HepG2 (cell line): Measurements from ENCODE around the gene FRMD8. TPM values are rescaled to one million over a fixed set of nuclear protein-coding genes. Genes with fewer than 3 reads are reported as not detected.

Experiments
- KDM1A ChIP-seq: IDR thresholded peaks from 2 replicates; pipeline ENCODE4 v1.6.1; 2016; ENCODE audit warnings: missing compliant biosample characterization
- MAF1 ChIP-seq: sonication (generic); formaldehyde crosslinking; IDR thresholded peaks from 2 replicates; pipeline ENCODE4 v1.5.0; 2020; ENCODE audit warnings: missing genetic modification reagents, borderline replicate concordance
- NKX3-1 ChIP-seq: sonication (generic); formaldehyde crosslinking; IDR thresholded peaks from 2 replicates; pipeline ENCODE4 v1.5.0; 2020; ENCODE audit warnings: missing genetic modification reagents
- PAX8 ChIP-seq: sonication (generic); formaldehyde crosslinking; IDR thresholded peaks from 2 replicates; pipeline ENCODE4 v1.8.0; 2022; ENCODE audit warnings: mild to moderate bottlenecking, missing genetic modification reagents, borderline replicate concordance
- SMAD9 ChIP-seq: sonication (generic); formaldehyde crosslinking; IDR thresholded peaks from 2 replicates; pipeline ENCODE4 v1.5.1; 2020; ENCODE audit warnings: mild to moderate bottlenecking, missing genetic modification reagents
- ZMYM4 ChIP-seq: sonication (generic); formaldehyde crosslinking; IDR thresholded peaks from 2 replicates; pipeline ENCODE4 v1.8.1; 2023; ENCODE audit warnings: mild to moderate bottlenecking, missing genetic modification reagents
- ZNF207 ChIP-seq: fragments of 450-650 bp; IDR thresholded peaks from 2 replicates; pipeline ENCODE4 v1.6.1; 2016; ENCODE audit warnings: antibody characterized with exemption, borderline replicate concordance
- ZNF556 ChIP-seq: sonication (generic); formaldehyde crosslinking; IDR thresholded peaks from 2 replicates; pipeline ENCODE4 v1.4.0; 2020; ENCODE audit warnings: mild to moderate bottlenecking, missing genetic modification reagents, borderline replicate concordance
- ZNF557 ChIP-seq: sonication (generic); formaldehyde crosslinking; IDR thresholded peaks from 2 replicates; pipeline ENCODE4 v1.4.0; 2020; ENCODE audit warnings: missing genetic modification reagents
- ZNF670 ChIP-seq: sonication (generic); formaldehyde crosslinking; IDR thresholded peaks from 2 replicates; pipeline ENCODE4 v1.8.0; 2022; ENCODE audit warnings: mild to moderate bottlenecking, missing genetic modification reagents, borderline replicate concordance
- ZNF746 ChIP-seq: sonication (generic); formaldehyde crosslinking; IDR thresholded peaks from 2 replicates; pipeline ENCODE4 v1.8.0; 2022; ENCODE audit warnings: mild to moderate bottlenecking, missing genetic modification reagents
- polyA plus RNA-seq, 8 experiments: library from polyadenylated mRNA; depleted of rRNA in 3 of 8; stranded (reverse) in 7 of 8; unstranded in 1 of 8; fragments of >200 nt; fragmentation: Illumina TruSeq in 4 of 8; extraction: Trizol in 4 of 8; gene quantifications; 2 replicates each; pipeline versions ENCODE4 v1.2.1 to v1.2.3, GENCODE V29; 2011 to 2016; ENCODE audit warnings: low read depth in 4 of 8, missing spikeins in 1 of 8, mixed read lengths in 1 of 8; ENCODE audit not compliant: insufficient read depth in 1 of 8
- total RNA-seq, 5 experiments: library from RNA; depleted of rRNA; stranded (reverse); fragments of >200 nt; fragmentation: Illumina TruSeq; extraction: Trizol; gene quantifications; 2 replicates each; pipeline ENCODE4 v1.2.3, GENCODE V29; 2016; ENCODE audit warnings: low read depth in 1 of 5
- TF ChIP-seq, protein P1 (sequence below): sonication (generic); formaldehyde crosslinking; conservative IDR thresholded peaks from 2 replicates; pipeline ENCODE4 v1.8.0; 2022; ENCODE audit warnings: mild to moderate bottlenecking, moderate library complexity, missing genetic modification reagents
- TF ChIP-seq, protein P2 (sequence below): sonication (generic); formaldehyde crosslinking; IDR thresholded peaks from 2 replicates; pipeline ENCODE4 v1.5.1; 2020; ENCODE audit warnings: missing genetic modification reagents, mild to moderate bottlenecking, borderline replicate concordance
- TF ChIP-seq, protein P3 (sequence below), 2 experiments: fragments of 450-650 bp in 1 of 2; sonication (generic) in 1 of 2; formaldehyde crosslinking in 1 of 2; IDR thresholded peaks; 2 replicates each; pipeline versions ENCODE4 v1.6.1 to v1.8.0; 2016 to 2022; ENCODE audit warnings: antibody characterized with exemption in 1 of 2, mild to moderate bottlenecking in 1 of 2, missing genetic modification reagents in 1 of 2
- TF ChIP-seq, protein P4 (sequence below): sonication (generic); formaldehyde crosslinking; IDR thresholded peaks from 2 replicates; pipeline ENCODE4 v1.5.1; 2020; ENCODE audit warnings: mild to moderate bottlenecking, missing genetic modification reagents, borderline replicate concordance

Gene FRMD8
- total and polyA plus RNA-seq, 2 of the 13 experiments (the other 11 are each of a cell fraction or from before 2014, with no cell fraction given): 5.8 to 20.6 TPM

DNA sequence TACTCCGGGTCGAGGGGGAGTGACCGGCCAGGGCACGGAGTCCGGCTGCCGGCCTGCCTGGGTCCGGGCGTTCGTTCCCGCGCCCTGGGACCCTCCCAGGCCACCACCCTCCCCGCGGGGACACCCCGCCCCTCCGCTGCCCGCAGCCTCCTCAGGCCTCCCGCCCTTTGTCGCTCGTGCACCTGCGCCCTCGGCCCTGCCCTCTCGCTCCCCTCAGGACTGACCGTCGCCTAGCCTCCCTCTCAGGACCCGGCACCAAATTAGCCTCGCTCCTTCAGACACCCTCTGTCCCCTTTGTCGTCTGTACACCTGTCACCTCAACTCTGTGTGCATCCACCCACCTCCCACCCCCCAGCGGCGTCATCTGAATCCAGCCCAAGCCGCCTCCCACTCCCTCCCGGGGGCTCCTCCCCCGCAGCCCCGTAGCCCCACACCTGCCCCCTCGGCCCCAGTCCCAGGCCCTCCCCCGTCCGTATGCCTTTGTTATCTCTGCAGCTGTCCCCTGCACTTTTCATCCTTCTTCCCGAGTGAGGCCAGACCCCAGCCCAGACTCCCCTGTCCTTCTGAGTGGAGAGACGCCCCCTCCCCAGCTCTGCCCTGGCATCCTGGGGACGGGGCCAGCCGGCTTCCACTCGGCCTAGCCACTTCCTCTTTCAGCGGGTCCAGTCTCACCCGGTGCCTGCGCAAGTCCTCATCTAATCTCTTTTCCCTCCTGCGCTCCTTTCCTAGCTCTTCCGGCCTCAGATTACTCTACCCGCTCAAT is 31.2 kb upstream of the FRMD8 start (continued):
- TF ChIP-seq, protein P1, sequence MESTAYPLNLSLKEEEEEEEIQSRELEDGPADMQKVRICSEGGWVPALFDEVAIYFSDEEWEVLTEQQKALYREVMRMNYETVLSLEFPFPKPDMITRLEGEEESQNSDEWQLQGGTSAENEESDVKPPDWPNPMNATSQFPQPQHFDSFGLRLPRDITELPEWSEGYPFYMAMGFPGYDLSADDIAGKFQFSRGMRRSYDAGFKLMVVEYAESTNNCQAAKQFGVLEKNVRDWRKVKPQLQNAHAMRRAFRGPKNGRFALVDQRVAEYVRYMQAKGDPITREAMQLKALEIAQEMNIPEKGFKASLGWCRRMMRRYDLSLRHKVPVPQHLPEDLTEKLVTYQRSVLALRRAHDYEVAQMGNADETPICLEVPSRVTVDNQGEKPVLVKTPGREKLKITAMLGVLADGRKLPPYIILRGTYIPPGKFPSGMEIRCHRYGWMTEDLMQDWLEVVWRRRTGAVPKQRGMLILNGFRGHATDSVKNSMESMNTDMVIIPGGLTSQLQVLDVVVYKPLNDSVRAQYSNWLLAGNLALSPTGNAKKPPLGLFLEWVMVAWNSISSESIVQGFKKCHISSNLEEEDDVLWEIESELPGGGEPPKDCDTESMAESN (CRISPR knock-in tag): no peak
- TF ChIP-seq KDM1A (CRISPR knock-in tag) (no peak), ZNF207 (no peak), ZNF746 (CRISPR knock-in tag) (no peak), ZNF557 (no peak), ZNF670 (CRISPR knock-in tag) (no peak), ZNF556 (CRISPR knock-in tag) (no peak), PAX8 (CRISPR knock-in tag) (0 out of 2 replicates have a peak, but pooled peaks have one; percentile 41), MAF1 (CRISPR knock-in tag) (no peak), SMAD9 (no peak), ZMYM4 (CRISPR knock-in tag) (no peak), NKX3-1 (CRISPR knock-in tag) (no peak)
- TF ChIP-seq, protein P2, sequence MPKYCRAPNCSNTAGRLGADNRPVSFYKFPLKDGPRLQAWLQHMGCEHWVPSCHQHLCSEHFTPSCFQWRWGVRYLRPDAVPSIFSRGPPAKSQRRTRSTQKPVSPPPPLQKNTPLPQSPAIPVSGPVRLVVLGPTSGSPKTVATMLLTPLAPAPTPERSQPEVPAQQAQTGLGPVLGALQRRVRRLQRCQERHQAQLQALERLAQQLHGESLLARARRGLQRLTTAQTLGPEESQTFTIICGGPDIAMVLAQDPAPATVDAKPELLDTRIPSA (CRISPR knock-in tag): 0 out of 2 replicates have a peak, but pooled peaks have one; percentile 39
- TF ChIP-seq, protein P3, sequence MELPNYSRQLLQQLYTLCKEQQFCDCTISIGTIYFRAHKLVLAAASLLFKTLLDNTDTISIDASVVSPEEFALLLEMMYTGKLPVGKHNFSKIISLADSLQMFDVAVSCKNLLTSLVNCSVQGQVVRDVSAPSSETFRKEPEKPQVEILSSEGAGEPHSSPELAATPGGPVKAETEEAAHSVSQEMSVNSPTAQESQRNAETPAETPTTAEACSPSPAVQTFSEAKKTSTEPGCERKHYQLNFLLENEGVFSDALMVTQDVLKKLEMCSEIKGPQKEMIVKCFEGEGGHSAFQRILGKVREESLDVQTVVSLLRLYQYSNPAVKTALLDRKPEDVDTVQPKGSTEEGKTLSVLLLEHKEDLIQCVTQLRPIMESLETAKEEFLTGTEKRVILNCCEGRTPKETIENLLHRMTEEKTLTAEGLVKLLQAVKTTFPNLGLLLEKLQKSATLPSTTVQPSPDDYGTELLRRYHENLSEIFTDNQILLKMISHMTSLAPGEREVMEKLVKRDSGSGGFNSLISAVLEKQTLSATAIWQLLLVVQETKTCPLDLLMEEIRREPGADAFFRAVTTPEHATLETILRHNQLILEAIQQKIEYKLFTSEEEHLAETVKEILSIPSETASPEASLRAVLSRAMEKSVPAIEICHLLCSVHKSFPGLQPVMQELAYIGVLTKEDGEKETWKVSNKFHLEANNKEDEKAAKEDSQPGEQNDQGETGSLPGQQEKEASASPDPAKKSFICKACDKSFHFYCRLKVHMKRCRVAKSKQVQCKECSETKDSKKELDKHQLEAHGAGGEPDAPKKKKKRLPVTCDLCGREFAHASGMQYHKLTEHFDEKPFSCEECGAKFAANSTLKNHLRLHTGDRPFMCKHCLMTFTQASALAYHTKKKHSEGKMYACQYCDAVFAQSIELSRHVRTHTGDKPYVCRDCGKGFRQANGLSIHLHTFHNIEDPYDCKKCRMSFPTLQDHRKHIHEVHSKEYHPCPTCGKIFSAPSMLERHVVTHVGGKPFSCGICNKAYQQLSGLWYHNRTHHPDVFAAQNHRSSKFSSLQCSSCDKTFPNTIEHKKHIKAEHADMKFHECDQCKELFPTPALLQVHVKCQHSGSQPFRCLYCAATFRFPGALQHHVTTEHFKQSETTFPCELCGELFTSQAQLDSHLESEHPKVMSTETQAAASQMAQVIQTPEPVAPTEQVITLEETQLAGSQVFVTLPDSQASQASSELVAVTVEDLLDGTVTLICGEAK (IDR thresholded peaks at IDR 0.05): no peak
- TF ChIP-seq, protein P3 (CRISPR knock-in tag; IDR thresholded peaks at IDR 0.05): no peak
- TF ChIP-seq, protein P4, sequence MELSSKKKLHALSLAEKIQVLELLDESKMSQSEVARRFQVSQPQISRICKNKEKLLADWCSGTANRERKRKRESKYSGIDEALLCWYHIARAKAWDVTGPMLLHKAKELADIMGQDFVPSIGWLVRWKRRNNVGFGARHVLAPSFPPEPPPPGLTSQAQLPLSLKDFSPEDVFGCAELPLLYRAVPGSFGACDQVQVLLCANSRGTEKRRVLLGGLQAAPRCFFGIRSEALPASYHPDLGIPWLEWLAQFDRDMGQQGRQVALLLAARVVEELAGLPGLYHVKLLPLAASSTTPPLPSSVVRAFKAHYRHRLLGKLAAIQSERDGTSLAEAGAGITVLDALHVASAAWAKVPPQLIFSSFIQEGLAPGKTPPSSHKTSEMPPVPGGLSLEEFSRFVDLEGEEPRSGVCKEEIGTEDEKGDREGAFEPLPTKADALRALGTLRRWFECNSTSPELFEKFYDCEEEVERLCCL (CRISPR knock-in tag): no peak
